HG03039 (cell line): ENCODE results near the gene BANF1.

Source experiments
- ATAC-seq: cut with Tn5 transposase; IDR thresholded peaks from one replicate; pipeline ENCODE4 v1.9.1; 2021; ENCODE audit warnings: mild to moderate bottlenecking, moderate library complexity; ENCODE audit not compliant: unreplicated experiment

The BANF1 gene, protein sequence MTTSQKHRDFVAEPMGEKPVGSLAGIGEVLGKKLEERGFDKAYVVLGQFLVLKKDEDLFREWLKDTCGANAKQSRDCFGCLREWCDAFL

DNA sequence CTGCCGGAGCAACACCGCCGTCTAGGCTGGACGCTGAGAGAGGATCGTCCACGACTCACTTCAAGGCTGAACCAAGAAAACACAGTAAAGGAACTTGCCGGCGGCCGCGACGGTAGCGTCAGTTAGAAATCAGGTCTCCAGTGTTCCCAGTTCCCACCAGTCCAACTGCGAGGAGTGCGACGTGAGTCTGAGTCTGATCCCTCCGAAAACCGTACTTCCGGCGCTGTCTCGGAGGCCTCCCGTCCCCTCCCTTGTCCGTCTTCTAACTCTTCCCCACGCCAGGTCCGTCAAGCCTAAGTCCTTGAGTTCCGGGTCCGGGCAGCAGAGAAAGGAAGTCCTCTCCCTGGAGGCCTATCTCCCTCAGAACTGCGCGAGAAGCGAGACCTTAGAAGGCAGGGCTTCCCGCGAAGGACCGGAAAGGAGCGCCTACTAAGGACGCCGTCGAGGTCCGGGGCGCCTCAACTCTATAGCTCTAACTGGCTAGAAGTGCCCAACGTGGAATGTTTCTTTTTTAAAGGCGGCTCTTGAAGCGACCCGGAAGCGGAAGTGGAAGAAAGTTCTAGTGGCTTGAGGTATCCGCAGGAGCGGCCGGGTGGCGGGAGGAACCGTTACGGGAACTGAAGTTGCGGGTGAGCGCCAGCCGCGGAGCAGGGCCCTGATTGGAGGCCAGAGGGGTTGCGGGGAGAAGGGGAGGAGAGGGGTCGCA is at the start of gene BANF1, which contains the start of gene EIF1AD:
Gene BANF1, plus strand, starts transcription at position 562 of the 706 bp plus-strand sequence. CDS start 748 bp downstream, outside the sequence.
Gene EIF1AD, minus strand, starts transcription at position 216 of the 706 bp plus-strand sequence. CDS start 1,768 bp downstream, outside the sequence.
- peak; percentile 59 for ATAC-seq

DNA sequence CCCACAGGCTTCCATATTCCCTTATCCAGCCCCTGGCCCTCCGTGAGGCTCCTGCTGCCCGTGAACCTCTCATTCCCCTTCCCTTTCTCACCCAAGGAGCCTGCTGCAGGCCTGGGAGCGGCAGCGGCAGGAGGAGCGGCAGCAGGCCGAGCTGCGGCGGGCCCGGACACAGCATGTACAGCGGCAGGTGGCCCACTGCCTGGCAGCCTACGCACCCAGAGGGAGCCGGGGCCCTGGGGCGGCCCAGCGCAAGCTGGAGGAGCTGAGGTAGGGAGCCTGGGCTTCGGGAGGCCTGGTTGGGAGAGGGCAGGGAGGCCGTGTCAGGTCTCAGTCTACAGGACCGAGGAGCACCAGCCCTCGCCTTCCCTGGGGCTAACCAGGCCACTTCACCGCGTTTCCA is 48.8 kb upstream of the BANF1 start:
- no peak for ATAC-seq

DNA sequence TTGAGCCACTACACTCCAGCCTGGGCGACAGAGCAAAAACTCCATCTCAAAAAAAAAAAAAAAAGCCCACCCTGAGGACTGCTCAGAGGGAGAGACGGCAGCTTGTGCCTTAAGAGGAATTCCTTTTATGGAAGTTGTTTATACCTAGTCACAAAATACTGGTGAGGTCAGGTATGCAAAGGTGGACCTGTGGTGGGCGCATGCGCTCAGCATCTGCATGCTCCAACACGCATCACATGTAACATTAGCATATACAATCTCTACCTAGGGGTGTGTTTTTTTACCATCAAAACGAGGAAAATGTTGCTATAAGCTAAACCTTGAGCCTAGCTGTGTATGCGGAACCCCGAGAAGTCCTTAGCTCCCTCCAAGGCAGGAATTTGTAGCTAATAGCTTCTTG is 47.5 kb upstream of the BANF1 start:
- no peak for ATAC-seq

DNA sequence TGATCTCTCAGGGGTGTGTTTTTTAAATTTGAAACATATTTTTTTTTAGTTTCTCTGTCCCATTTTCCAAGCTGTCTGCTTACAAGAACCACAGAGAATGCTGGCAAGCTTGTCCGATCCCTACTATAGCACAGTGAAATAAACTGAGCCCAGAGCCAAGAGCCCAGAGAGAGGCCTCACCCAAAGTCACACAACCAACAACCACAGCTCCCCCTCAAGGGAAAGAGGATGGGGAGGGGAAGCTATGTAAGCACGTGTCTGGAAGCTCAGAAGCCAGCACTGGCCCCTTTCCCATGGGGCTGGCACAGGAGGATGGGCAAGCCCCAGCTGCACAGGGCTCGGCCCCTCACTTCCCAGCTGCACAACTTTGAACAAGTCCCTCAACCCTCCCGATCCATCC is 44.0 kb upstream of the BANF1 start:
- ATAC-seq, result no peak

DNA sequence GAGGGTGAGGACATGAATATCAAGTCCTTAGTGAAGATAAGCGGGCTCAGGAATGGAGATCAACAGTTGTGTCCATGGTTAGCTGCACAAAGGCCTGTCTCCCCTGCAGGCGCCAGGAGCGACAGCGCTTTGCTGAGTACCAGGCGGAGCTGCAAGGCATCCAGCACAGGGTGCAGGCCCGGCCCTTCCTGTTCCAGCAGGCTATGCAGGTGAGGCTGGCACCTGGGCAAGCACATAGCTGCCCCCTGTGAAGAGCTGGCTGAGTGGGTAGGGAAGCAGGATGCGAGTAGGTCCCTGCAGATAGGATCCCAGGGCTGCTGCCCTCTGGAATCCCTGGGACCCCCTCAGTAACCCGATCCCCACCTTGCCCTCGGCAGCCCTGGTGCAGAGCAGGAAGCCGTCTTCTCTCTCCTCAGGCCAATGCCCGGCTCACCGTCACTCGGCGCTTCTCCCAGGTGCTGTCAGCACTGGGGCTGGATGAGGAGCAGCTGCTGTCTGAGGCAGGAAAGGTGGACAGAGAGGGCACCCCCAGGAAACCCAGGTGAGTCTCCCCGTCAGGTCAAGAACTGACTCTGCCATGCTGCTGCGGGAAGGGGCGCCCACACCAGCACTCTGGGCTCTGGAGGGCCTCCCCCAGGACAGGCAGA is 43.4 kb upstream of the BANF1 start:
- no peak for ATAC-seq

DNA sequence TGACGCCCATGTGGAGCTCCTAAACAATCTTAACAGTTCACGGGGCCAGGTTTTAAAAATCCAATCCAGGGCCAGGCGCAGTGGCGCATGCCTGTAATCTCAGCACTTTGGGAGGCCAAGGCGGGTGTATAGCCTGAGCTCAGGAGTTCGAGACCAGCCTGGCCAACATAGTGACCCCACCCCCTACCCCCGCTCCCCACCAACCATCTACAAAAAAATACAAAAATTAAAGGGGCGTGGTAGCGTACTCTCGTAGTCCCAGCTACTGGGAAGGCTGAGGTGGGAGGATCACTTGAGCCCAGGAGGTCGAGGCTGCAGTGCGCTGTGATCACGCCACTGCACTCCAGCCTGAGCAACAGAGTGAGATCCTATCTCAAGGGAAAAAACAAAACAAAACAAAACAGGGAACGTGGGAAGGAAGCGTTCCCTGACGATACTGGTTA is 41.5 kb upstream of the BANF1 start:
- no peak for ATAC-seq

DNA sequence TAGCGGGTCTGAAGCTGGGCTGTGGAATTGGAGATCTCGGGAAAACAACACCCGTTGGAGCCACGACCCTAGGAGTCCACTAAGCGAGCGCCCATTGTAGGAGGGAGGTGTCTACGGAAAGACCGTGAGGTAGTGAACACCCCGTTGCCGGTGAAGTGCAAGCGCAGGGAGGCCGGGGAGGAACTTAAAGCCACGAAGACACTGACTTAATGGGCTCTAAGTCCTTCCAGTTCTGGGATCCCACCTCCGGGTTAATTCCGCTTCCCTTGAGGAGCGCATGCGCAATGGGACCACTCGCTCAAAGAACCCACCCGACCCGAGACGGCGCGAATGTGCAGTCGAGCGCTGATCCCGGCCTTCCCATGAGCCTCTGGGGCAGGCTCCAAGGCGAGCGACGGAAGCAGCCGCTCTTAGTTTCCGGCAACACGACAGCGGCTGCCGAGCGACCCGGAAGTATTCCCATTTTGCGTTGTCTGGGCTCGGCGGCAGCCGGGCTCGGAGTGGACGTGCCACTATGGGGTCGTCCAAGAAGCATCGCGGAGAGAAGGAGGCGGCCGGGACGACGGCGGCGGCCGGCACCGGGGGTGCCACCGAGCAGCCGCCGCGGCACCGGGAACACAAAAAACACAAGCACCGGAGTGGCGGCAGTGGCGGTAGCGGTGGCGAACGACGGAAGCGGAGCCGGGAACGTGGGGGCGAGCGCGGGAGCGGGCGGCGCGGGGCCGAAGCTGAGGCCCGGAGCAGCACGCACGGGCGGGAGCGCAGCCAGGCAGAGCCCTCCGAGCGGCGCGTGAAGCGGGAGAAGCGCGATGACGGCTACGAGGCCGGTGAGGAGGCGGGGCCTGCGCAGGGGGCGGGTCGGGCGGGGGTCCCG is 40.8 kb upstream of the BANF1 start, which contains the start of gene SART1:
Gene SART1, plus strand, starts transcription at position 468 of the 874 bp plus-strand sequence. Its CDS starts 47 bp downstream, at position 515.
- peak; percentile 79 for ATAC-seq

DNA sequence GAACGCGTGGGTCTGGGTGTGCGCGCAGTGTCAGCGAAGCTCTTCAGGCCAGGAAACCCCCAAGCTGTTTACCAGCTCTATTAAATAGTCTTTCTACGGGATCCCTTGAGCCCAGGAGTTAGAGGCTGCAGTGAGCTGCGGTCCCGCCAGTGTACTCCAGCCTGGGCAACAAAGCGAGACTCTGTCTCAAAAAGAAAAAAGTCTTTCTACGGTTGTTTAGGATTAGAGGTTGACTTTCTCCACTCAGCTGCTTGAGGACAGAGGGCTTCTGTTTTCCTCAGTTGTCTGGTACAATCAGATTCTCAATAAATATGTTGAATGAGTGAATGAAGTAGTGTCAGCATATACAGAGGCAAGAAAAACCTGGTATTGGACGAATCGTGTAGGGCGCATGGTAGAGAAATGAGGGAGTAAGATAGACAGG is 40.1 kb upstream of the BANF1 start:
- ATAC-seq, result no peak

DNA sequence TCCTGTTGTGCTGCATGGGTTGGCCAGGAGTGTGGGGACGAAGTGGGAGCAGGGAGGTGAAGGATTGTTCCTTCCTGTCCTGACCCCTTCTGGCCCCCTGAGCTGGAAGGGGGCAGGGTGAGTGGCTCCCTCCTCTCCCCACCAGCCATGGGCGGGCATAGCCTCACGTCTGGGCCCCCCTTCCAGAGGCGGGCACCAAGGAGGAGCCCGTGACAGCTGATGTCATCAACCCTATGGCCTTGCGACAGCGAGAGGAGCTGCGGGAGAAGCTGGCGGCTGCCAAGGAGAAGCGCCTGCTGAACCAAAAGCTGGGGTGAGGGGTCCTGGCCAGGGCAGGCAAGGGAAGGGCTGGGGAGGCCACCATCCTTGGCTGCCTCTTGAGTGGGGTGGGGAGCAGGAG is 37.4 kb upstream of the BANF1 start:
- ATAC-seq, result no peak

DNA sequence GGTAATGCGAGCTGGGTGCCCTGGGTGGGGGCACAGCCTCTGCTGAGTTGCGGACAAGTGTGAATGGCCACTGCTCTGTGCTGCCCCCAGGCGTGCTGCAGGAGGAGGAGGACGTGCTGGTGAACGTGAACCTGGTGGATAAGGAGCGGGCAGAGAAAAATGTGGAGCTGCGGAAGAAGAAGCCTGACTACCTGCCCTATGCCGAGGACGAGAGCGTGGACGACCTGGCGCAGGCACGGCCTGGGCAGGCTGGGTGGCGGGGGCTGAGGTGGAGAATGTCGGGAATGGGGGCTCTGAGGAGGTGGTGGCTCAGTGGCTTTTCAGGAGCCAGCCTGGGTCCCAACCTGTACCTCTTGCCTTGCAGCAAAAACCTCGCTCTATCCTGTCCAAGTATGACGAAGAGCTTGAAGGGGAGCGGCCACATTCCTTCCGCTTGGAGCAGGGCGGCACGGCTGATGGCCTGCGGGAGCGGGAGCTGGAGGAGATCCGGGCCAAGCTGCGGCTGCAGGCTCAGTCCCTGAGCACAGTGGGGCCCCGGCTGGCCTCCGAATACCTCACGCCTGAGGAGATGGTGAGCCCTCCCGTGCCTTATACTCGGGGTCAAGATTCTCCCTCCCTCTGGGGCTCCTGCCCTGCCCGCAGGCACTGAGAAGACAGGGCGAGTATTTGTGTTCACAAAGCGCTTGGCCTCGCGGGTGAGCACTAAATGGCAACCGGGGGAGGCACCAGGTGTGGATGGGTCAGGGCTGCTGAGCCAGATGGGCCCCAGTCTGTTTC is 36.1 kb upstream of the BANF1 start:
- no peak for ATAC-seq

DNA sequence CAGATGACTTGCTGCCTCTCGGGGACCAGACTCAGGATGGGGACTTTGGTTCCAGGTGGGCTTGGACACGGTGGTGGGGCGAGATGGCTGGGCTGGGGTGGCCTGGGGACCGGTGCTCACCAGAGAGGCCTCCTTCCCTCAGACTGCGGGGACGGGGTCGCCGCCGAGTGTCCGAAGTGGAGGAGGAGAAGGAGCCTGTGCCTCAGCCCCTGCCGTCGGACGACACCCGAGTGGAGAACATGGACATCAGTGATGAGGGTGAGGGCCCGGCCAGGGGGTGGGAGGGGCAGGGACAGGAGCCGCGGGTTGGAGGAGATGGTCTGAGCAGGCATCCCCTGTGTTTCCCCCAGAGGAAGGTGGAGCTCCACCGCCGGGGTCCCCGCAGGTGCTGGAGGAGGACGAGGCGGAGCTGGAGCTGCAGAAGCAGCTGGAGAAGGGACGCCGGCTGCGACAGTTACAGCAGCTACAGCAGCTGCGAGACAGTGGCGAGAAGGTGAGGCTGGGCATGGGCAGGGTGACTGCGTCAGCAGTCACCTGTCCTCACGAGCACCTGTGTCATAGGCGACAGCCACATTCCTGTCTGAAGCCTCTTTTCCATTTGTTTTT is 34.9 kb upstream of the BANF1 start:
- ATAC-seq, result no peak

DNA sequence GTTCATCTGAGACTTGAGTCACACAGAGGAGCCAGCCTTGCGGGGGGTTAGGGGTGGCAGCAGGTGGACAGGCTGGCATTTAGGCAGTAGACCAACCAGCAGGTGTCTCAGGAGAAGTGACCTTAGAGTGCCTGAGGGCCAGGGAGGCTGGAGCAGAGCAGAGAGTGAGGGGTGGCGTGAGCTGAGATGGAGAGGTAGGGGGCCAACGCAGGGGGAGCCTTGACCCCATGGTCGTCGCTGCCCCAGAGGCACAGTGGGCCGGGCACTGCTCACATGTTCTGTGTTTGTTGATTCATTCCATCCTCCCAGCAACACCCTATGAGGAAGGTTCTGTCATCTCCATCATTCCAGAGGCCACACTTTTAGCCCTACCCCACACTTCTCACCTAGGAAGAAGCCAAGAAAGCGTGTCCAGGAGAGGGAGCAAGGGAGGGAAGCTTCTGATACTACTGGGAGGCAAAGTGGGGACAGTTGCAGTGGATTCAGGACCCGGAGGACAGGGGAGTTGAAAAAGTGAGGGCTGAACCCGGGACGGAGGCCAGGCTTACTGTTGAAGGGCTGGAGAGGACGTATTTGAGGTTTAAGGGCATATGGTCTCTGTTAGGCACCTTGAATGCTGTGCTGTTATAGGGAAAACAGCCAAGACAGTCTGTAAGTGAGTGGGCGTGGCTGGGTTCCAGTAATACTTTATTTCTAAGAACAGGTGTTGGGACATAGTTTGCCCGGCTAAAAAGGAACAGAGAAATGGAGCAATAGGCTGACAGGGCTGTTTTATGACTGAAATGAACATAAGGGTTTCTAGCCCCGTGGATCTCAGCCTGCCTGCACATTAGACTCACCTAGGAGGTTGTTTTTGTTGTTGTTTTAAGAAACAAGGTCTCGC is 33.5 kb upstream of the BANF1 start:
- no peak for ATAC-seq

DNA sequence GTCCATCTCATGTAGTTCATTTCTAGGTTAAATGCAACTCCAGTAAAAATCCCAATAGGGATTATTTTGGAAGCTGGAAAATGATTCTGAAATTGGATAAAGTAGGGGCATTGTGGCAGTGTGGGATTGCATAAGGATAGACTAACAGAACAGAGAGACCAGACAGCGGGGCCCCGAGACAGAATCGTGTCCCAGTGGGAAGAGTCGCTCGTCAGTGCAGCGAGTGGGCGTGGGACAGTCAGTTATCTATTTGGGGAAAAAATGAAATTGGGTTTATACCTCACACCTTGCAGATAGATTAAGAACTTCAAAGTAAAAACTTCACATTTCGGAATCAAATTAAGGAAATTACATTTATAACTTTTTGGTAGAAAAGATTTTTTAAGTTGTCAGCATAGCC is 30.2 kb upstream of the BANF1 start:
- no peak for ATAC-seq

DNA sequence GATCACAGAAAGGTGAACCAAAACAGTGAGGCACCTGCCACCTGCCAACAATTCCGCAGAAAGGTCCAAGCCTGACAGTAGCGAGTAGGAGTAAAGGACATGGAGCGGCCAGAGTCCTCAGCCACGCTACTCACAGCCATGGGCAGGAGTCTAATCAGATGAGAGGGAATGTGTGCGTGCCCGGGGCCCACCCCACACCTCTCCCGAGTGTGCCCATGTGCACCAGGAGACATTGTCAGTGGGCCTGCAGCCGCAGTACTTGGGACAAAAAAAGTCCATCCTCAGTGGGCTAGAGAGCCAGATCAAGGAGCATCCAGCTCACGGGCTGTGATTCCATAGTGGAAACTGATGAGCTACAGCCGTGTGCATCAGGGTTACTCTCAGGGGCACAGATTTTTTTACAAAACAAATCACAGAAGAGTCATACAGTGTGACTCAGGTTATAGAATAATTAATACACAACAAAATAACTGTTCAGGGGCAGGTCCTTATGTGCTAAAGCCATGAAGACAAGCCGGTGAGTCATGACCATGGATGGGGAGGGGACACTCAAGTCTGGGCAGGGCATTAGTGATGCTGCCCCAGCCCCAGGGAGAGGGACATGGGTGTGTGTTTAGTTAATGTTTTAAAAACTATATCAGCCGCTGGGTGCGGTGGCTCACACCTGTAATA is 28.7 kb upstream of the BANF1 start:
- no peak for ATAC-seq

DNA sequence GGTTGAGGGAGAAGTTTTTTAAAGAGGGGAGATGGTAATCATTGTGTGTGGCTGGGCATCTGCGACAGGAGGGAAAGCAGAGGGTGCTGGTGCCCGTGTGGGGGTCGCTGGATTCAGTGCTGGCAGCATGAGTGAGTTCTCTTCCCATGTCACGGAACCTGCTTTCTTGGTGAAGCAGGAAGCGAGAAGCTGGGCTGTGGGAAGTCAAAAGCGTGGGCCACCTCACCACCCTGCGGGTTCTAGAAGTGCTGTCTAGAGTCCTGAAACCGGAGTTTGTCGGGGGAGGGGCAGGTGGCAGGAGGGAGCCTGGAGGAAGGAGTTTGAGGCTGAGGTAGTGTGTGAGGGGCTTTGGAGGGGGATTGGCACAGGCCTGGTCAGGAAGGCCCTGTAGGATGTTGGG is 26.5 kb upstream of the BANF1 start:
- ATAC-seq, result no peak

DNA sequence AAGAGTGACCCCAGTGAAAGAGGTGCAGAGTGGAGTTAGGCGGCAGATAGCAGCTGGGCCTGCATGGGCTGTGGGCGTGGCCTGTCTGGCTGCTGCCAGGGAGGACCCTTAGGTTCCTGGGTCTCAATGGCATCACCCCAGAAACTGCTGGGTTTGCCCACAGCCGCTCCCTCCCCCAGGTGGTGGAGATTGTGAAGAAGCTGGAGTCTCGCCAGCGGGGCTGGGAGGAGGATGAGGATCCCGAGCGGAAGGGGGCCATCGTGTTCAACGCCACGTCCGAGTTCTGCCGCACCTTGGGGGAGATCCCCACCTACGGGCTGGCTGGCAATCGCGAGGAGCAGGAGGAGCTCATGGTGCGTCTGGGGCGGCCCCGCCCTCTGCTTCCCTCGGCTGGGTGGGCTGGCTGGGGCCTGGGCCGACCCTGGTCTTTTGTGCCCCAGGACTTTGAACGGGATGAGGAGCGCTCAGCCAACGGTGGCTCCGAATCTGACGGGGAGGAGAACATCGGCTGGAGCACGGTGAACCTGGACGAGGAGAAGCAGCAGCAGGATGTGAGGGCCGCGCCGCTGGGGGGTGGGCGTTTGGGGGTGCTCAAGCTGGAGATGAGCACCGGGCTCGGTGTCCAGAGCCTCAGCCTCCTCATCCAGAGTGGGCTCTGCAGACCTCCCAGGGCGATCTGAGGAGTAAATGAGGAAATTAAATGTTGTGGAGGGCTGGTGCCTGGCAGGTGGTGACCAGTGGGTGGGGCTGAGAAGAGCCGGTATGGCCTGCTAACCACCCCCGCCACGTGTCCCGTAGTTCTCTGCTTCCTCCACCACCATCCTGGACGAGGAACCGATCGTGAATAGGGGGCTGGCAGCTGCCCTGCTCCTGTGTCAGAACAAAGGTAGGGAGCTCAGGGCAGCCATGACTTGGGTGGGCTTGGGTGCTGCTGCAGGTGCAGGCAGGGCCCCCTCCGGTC is 25.8 kb upstream of the BANF1 start:
- ATAC-seq, result no peak
